Measurements from ENCODE around the gene C9.

The C9 gene

GRCh38 chr5:39309534-39309933, 54.8 kb downstream of the C9 start:
- Histone ChIP-seq H3K4me2 (ENCODE audit: low read length) (no peak overlapping the region), H3K4me1 (ENCODE audit: control insufficient read depth, low read length) (no peaks in the 10 kb centered on the region), H3K36me3 (ENCODE audit: control insufficient read depth, low read length) (no peaks in the 10 kb centered on the region), H4K20me1 (ENCODE audit: control insufficient read depth, insufficient read depth, low read depth, low read length) (no peaks in the 10 kb centered on the region), H3K4me3 (ENCODE audit: low read length) (no peak overlapping the region), H3K27ac (ENCODE audit: low read depth, low read length) (no peak overlapping the region), H3F3A (ENCODE audit: control insufficient read depth, insufficient read depth) (no peaks in the 10 kb centered on the region), H3K9me2 (replicated peaks; ENCODE audit: control insufficient read depth, low read length) (no peaks in the 10 kb centered on the region), H3K79me2 (ENCODE audit: control insufficient read depth, low read length) (no peaks in the 10 kb centered on the region), H3K27me3 (ENCODE audit: control insufficient read depth, low read length) (no peaks in the 10 kb centered on the region), H3K9me3 (ENCODE audit: control insufficient read depth, insufficient read depth, low read length) (no peaks in the 10 kb centered on the region)
- TF ChIP-seq EZH2phosphoT487 (IDR thresholded peaks at IDR 0.05; ENCODE audit: borderline replicate concordance, low read length), result no peak
- no peak for TF ChIP-seq CTCF (IDR thresholded peaks at IDR 0.05; ENCODE audit: low read depth, low read length, poor library complexity, severe bottlenecking)

GRCh38 chr5:39302472-39302871, 61.8 kb downstream of the C9 start:
- Histone ChIP-seq H3K4me1 (ENCODE audit: control insufficient read depth, low read length) (no peaks in the 10 kb centered on the region), H3K9me2 (replicated peaks; ENCODE audit: control insufficient read depth, low read length) (no peaks in the 10 kb centered on the region), H3K27me3 (ENCODE audit: control insufficient read depth, low read length) (no peaks in the 10 kb centered on the region), H3K27ac (ENCODE audit: low read depth, low read length) (no peak overlapping the region), H3K36me3 (ENCODE audit: control insufficient read depth, low read length) (no peaks in the 10 kb centered on the region), H3K79me2 (ENCODE audit: control insufficient read depth, low read length) (no peaks in the 10 kb centered on the region), H3K4me3 (ENCODE audit: low read length) (no peak overlapping the region), H3F3A (ENCODE audit: control insufficient read depth, insufficient read depth) (no peaks in the 10 kb centered on the region), H4K20me1 (ENCODE audit: control insufficient read depth, insufficient read depth, low read depth, low read length) (no peaks in the 10 kb centered on the region), H3K9me3 (ENCODE audit: control insufficient read depth, insufficient read depth, low read length) (no peaks in the 10 kb centered on the region), H3K4me2 (ENCODE audit: low read length) (no peak overlapping the region)
- no peak for TF ChIP-seq CTCF (IDR thresholded peaks at IDR 0.05; ENCODE audit: low read depth, low read length, poor library complexity, severe bottlenecking)
- no peak for TF ChIP-seq EZH2phosphoT487 (IDR thresholded peaks at IDR 0.05; ENCODE audit: borderline replicate concordance, low read length)

GRCh38 chr5:39301406-39301805, 62.9 kb downstream of the C9 start:
- Histone ChIP-seq H3K4me2 (ENCODE audit: low read length) (no peak overlapping the region), H3K4me3 (ENCODE audit: low read length) (no peak overlapping the region), H3K79me2 (ENCODE audit: control insufficient read depth, low read length) (no peaks in the 10 kb centered on the region), H3F3A (ENCODE audit: control insufficient read depth, insufficient read depth) (no peaks in the 10 kb centered on the region), H3K27ac (ENCODE audit: low read depth, low read length) (no peak overlapping the region), H3K4me1 (ENCODE audit: control insufficient read depth, low read length) (no peaks in the 10 kb centered on the region), H4K20me1 (ENCODE audit: control insufficient read depth, insufficient read depth, low read depth, low read length) (no peaks in the 10 kb centered on the region), H3K36me3 (ENCODE audit: control insufficient read depth, low read length) (no peaks in the 10 kb centered on the region), H3K9me2 (replicated peaks; ENCODE audit: control insufficient read depth, low read length) (no peaks in the 10 kb centered on the region), H3K9me3 (ENCODE audit: control insufficient read depth, insufficient read depth, low read length) (no peaks in the 10 kb centered on the region), H3K27me3 (ENCODE audit: control insufficient read depth, low read length) (no peaks in the 10 kb centered on the region)
- no peak for TF ChIP-seq CTCF (IDR thresholded peaks at IDR 0.05; ENCODE audit: low read depth, low read length, poor library complexity, severe bottlenecking)
- no peak for TF ChIP-seq EZH2phosphoT487 (IDR thresholded peaks at IDR 0.05; ENCODE audit: borderline replicate concordance, low read length)

GRCh38 chr5:39299962-39300361, 64.3 kb downstream of the C9 start:
- Histone ChIP-seq H3F3A (ENCODE audit: control insufficient read depth, insufficient read depth) (no peaks in the 10 kb centered on the region), H3K27ac (ENCODE audit: low read depth, low read length) (no peak overlapping the region), H3K4me1 (ENCODE audit: control insufficient read depth, low read length) (no peaks in the 10 kb centered on the region), H3K9me2 (replicated peaks; ENCODE audit: control insufficient read depth, low read length) (no peaks in the 10 kb centered on the region), H3K27me3 (ENCODE audit: control insufficient read depth, low read length) (no peaks in the 10 kb centered on the region), H3K9me3 (ENCODE audit: control insufficient read depth, insufficient read depth, low read length) (no peaks in the 10 kb centered on the region), H3K79me2 (ENCODE audit: control insufficient read depth, low read length) (no peaks in the 10 kb centered on the region), H4K20me1 (ENCODE audit: control insufficient read depth, insufficient read depth, low read depth, low read length) (no peaks in the 10 kb centered on the region), H3K36me3 (ENCODE audit: control insufficient read depth, low read length) (no peaks in the 10 kb centered on the region), H3K4me2 (ENCODE audit: low read length) (no peak overlapping the region), H3K4me3 (ENCODE audit: low read length) (no peak overlapping the region)
- TF ChIP-seq CTCF (IDR thresholded peaks at IDR 0.05; ENCODE audit: low read depth, low read length, poor library complexity, severe bottlenecking) (no peak), EZH2phosphoT487 (IDR thresholded peaks at IDR 0.05; ENCODE audit: borderline replicate concordance, low read length) (no peak)

All from DOHH2 (cell line).